Measurements from ENCODE around the gene MTG2.

DNA sequence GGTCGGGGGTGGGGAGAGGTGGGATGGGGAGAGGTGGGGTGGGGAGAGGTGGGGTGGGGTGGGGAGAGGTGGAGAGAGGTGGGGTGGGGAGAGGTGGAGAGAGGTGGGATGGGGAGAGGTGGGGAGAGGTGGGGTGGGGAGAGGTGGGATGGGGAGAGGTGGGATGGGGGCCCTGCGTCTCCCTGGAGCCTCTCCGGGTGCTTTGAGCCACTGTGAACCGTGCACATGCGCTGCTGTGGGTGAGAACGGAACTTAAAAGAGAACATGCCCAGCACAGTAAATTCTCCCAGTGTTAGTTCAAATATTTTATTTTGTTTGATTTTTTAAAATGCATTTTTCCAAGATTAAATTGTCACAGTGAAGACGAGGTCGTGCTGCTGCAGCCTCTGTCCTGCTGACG, 22.6 kb upstream of the MTG2 start:
- TF ChIP-seq, protein P1, sequence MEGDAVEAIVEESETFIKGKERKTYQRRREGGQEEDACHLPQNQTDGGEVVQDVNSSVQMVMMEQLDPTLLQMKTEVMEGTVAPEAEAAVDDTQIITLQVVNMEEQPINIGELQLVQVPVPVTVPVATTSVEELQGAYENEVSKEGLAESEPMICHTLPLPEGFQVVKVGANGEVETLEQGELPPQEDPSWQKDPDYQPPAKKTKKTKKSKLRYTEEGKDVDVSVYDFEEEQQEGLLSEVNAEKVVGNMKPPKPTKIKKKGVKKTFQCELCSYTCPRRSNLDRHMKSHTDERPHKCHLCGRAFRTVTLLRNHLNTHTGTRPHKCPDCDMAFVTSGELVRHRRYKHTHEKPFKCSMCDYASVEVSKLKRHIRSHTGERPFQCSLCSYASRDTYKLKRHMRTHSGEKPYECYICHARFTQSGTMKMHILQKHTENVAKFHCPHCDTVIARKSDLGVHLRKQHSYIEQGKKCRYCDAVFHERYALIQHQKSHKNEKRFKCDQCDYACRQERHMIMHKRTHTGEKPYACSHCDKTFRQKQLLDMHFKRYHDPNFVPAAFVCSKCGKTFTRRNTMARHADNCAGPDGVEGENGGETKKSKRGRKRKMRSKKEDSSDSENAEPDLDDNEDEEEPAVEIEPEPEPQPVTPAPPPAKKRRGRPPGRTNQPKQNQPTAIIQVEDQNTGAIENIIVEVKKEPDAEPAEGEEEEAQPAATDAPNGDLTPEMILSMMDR (optimal IDR thresholded peaks at IDR 0.05 in 1 of 3, IDR thresholded peaks at IDR 0.05 in 1 of 3, conservative IDR thresholded peaks at IDR 0.05 in 1 of 3; ENCODE audit: extremely low read depth in 1 of 3, insufficient read depth in 2 of 3, low read length in 3 of 3): no peak
- TF ChIP-seq EZH2 (IDR thresholded peaks at IDR 0.05; ENCODE audit: low read length): no peak

Measured in keratinocyte (primary cell).